IPS-18a (cell line): ENCODE measurements around the gene TLE6.
A peak's percentile ranks its signal among the peaks of the same experiment; 100 is the strongest.
"Not testable (repeated sequence)": the region's sequence is repeated elsewhere in the genome, so short reads cannot be mapped to it uniquely, and the experiment has no call there.

Experiments
- H3K27ac ChIP-seq: one replicate; pipeline ENCODE4 v1.5.1; 2013; ENCODE audit warnings: low read length
- H3K27me3 ChIP-seq: one replicate; pipeline ENCODE4 v1.6.1; 2013; ENCODE audit warnings: mild to moderate bottlenecking, low read length; ENCODE audit not compliant: control insufficient read depth, insufficient read depth
- H3K36me3 ChIP-seq: one replicate; pipeline ENCODE4 v1.6.1; 2013; ENCODE audit warnings: low read depth, low read length; ENCODE audit not compliant: control insufficient read depth
- H3K4me1 ChIP-seq: one replicate; pipeline ENCODE4 v1.6.1; 2013; ENCODE audit warnings: low read depth, low read length; ENCODE audit not compliant: control insufficient read depth
- H3K4me3 ChIP-seq: one replicate; pipeline ENCODE4 v1.5.1; 2013; ENCODE audit warnings: low read length
- H3K9ac ChIP-seq: one replicate; pipeline ENCODE4 v1.6.1; 2013; ENCODE audit warnings: mild to moderate bottlenecking, low read length, moderate library complexity
- H3K9me3 ChIP-seq: one replicate; pipeline ENCODE4 v1.6.1; 2013; ENCODE audit warnings: low read depth, low read length; ENCODE audit not compliant: control insufficient read depth

TLE6 gene

DNA sequence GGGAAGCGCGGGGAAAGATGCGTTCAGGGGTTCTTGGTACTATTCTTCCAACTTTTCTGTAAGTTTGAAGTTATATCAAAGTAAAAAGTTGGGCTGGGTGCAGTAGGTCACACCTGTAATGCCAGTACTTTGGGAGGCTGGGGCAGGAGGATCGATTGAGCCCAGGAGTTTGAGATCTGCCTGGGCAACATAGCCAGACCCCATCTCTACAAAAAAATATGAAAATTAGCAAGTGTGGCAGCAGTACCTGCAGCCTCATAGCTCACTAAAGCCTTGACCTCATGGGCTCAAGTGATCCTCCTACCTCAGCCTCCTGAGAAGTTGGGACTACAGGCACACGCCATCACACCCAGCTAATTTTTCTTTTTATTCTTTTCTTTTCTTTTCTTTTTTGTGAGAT lies 20.2 kb upstream of the TLE6 start:
- Histone ChIP-seq H3K9ac (no peak overlapping the region), H3K4me1 (no peaks in the 10 kb centered on the region), H3K4me3 (no peak overlapping the region), H3K36me3 (no peaks in the 10 kb centered on the region), H3K9me3 (no peaks in the 10 kb centered on the region), H3K27ac (no peak overlapping the region), H3K27me3 (no peaks in the 10 kb centered on the region)

DNA sequence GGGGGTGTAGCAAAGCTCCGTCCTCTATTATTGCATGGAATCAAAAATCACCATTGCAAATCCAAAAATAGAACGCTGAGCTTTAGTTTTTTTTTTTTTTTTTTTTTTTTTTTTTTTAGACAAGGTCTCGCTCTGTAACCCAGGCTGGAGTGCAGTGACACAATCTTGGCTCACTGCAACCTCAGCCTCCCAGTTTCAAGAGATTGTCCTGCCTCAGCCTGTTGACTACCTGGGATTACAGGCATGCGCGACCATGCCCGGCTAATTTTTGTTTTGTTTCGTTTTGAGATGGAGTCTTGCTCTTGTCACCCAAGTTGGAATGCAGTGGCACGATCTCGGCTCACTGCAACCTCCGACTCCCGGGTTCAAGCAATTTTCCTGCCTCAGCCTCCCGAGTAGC lies 17.2 kb upstream of the TLE6 start:
- H3K27ac ChIP-seq, result no peak overlapping the region
- no peaks in the 10 kb centered on the region for H3K4me1 ChIP-seq
- no peaks in the 10 kb centered on the region for H3K27me3 ChIP-seq
- H3K36me3 ChIP-seq, result no peaks in the 10 kb centered on the region
- no peak overlapping the region for H3K4me3 ChIP-seq
- no peak overlapping the region for H3K9ac ChIP-seq
- H3K9me3 ChIP-seq, result no peaks in the 10 kb centered on the region

GRCh38 chr19:2962018-2962670 lies 15.2 kb upstream of the TLE6 start:
- Histone ChIP-seq H3K27me3 (no peaks in the 10 kb centered on the region), H3K4me1 (no peaks in the 10 kb centered on the region), H3K36me3 (no peaks in the 10 kb centered on the region), H3K9ac (no peak overlapping the region), H3K27ac (no peak overlapping the region), H3K4me3 (no peak overlapping the region), H3K9me3 (no peaks in the 10 kb centered on the region)

GRCh38 chr19:2963122-2963521 lies 14.2 kb upstream of the TLE6 start:
- Histone ChIP-seq H3K27me3 (no peaks in the 10 kb centered on the region), H3K36me3 (no peaks in the 10 kb centered on the region), H3K4me3 (no peak overlapping the region), H3K9ac (no peak overlapping the region), H3K27ac (no peak overlapping the region), H3K9me3 (no peaks in the 10 kb centered on the region), H3K4me1 (no peaks in the 10 kb centered on the region)

DNA sequence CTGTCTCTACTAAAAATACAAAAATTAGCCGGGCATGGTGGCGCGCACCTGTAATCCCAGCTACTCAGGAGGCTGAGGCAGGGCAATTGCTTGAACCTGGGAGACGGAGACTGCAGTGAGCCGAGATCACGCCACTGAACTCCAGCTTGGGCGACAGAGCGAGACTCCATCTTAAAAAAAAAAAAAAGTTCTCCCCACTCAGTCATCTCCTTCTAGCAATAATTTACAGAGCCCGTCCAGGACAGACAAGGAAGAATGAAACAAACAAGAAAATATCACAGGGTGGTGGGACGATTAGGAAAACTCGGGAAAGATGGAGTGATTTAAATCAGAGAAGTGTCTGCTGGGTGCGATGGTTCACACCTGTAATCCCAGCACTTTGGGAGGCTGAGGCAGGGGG lies 13.7 kb upstream of the TLE6 start:
- H3K9me3 ChIP-seq, H3K4me3 ChIP-seq, H3K4me1 ChIP-seq: not testable (repeated sequence)

GRCh38 chr19:2964874-2965273 lies 12.5 kb upstream of the TLE6 start:
- no peak overlapping the region for H3K4me3 ChIP-seq
- H3K9ac ChIP-seq, result no peak overlapping the region
- H3K9me3 ChIP-seq, result no peaks in the 10 kb centered on the region
- H3K27ac ChIP-seq, result no peak overlapping the region
- H3K36me3 ChIP-seq, result no peaks in the 10 kb centered on the region
- no peaks in the 10 kb centered on the region for H3K4me1 ChIP-seq
- no peaks in the 10 kb centered on the region for H3K27me3 ChIP-seq

More for the DNA sequence above, 13.7 kb upstream of the TLE6 start:
- H3K27ac ChIP-seq, H3K36me3 ChIP-seq, H3K9ac ChIP-seq, H3K27me3 ChIP-seq: not testable (repeated sequence)

- no peaks in the 10 kb centered on the region for H3K9me3 ChIP-seq
- no peaks in the 10 kb centered on the region for H3K36me3 ChIP-seq
- no peak overlapping the region for H3K27ac ChIP-seq
- no peaks in the 10 kb centered on the region for H3K27me3 ChIP-seq
- no peak overlapping the region for H3K9ac ChIP-seq
- H3K4me1 ChIP-seq, result peaks cover 3% of the 10 kb centered on the region
- H3K4me3 ChIP-seq, result no peak overlapping the region
Observed at GRCh38 chr19:2967972-2968371, 9.4 kb upstream of the TLE6 start.

DNA sequence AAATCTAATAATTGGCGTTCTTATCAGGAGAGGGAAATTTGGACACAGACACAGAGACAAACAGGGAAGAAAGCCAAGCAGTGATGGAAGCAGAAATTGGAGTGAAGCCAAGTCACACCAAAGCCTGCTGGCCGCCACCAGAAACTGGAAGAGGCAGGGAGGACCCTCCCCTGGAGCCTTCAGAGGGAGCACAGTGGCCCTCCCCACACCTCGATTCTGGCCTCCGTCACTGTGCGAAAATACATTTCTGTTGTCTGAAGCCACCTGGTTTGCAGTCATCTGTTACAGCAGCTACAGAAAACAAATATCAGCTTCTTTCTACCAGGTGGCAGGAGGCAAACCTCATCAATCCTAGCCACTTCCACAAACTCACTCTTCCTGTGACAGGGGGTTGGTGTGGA lies 8.3 kb upstream of the TLE6 start:
- Histone ChIP-seq H3K36me3 (no peaks in the 10 kb centered on the region), H3K27ac (no peak overlapping the region), H3K4me3 (no peak overlapping the region), H3K9me3 (no peaks in the 10 kb centered on the region), H3K9ac (no peak overlapping the region), H3K4me1 (peaks cover 3% of the 10 kb centered on the region), H3K27me3 (peaks cover under 1% of the 10 kb centered on the region)

DNA sequence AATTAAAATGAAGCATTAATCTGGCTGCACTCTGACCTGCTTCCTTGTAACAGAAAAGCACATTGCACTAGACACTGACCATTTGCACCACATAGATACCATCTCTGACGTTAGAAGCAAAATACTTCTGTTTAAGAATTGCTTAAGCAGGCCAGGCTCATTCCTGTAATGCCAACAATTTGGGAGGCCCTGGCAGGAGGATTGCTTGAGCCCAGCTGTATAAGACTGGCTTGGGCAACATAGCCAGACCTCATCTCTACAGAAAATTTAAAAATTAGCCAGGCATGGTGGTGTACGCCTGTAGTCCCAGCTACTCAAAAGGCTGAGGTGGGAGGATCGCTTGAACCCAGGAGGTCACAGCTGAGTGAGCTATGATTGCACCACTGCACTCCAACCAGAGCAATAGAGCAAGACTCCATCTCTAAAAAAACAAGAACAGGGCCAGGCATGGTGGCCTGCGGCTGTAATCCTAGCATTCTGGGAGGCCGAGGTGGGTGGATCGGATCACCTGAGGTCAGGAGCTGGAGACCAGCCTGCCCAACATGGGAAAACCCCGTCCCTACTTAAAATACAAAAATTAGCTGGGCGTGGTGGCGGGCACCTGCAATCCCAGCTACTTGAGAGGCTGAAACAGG lies 7.0 kb upstream of the TLE6 start:
- H3K9me3 ChIP-seq, result no peaks in the 10 kb centered on the region
- H3K27me3 ChIP-seq, result peaks cover 11% of the 10 kb centered on the region
- no peak overlapping the region for H3K9ac ChIP-seq
- H3K36me3 ChIP-seq, result no peaks in the 10 kb centered on the region
- peaks cover 3% of the 10 kb centered on the region for H3K4me1 ChIP-seq
- no peak overlapping the region for H3K27ac ChIP-seq
- H3K4me3 ChIP-seq, result no peak overlapping the region

DNA sequence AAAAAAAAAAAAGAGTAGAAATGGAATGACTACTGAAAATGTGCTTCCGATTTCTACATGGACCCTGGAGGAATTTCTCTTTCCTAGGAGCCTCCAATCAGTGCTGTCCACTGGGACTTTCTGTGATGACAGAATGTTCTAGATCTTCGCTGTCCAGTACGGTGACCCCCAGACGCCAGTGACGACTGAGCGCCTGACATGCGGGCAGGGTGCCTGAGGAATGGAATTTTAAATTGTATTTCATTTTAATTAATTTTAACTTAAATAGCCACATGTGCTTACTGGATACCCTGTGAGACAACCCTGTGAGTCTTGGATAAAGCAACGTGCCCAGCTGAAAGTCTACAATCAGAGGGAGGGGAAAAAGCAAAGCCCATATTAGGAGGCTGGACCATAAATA lies 4.1 kb upstream of the TLE6 start:
- H3K9ac ChIP-seq, result no peak overlapping the region
- H3K27ac ChIP-seq, result no peak overlapping the region
- H3K9me3 ChIP-seq, result no peaks in the 10 kb centered on the region
- H3K36me3 ChIP-seq, result no peaks in the 10 kb centered on the region
- H3K4me1 ChIP-seq, result peaks cover 13% of the 10 kb centered on the region
- peaks cover 36% of the 10 kb centered on the region for H3K27me3 ChIP-seq
- no peak overlapping the region for H3K4me3 ChIP-seq

DNA sequence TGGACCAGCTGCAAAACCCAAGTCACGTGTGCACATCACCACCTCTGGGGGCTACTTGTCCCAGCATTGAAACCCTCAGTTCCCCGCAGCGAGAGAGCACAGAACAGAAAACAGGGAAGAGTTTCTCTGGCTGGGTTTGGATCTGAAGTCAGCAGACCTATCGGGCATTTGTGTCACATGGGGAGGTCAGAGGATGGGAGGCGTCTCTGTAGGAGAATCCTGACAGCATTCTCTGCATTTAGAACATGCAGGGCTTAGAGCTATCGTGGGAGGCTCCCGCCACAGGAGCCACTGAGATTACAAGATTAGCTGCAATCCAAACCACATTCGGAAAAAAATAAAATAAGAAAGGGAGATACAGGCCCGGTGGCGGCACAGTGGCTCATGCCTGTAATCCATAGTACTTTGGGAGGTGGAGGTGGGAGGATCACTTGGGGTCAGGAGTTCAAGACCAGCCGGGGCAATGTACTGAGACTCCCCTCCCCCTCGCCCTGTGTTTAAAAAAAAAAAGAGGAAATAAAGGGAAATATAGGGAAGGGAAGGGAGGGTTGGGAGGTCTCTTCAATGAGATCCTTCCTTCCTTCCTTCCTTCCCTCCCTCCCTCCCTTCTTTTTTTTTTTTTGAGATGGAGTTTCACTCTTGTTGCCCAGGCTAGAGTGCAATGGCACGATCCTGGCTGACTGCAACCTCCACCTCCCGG lies 2.9 kb upstream of the TLE6 start:
- Histone ChIP-seq H3K27ac (no peak overlapping the region), H3K4me1 (peaks cover 13% of the 10 kb centered on the region), H3K4me3 (no peak overlapping the region), H3K36me3 (no peaks in the 10 kb centered on the region), H3K9me3 (no peaks in the 10 kb centered on the region), H3K9ac (no peak overlapping the region), H3K27me3 (peaks cover 44% of the 10 kb centered on the region)

DNA sequence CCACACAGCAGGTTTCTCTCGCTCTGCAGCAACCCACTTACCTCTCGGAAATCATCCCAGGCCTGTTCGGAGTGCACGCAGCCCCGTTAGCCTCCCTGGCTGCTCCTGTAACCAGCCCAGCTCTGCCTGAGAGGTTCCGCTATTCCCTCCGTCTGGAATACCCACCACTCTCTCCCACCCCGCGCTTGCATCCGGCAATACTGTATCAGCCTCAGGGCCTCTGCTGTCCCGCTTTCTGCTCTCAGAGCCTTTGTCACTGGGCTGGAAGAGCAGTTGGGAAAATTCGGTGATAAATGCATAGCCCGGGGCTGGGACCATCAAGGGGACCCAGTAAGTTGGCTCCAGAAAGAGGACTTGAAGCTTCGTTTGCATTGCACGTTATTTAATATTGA lies 759 bp upstream of the TLE6 start:
- Histone ChIP-seq H3K27ac (no peak overlapping the region), H3K9ac (no peak overlapping the region), H3K27me3 (peaks cover 55% of the 10 kb centered on the region), H3K9me3 (no peaks in the 10 kb centered on the region), H3K4me1 (peaks cover 13% of the 10 kb centered on the region), H3K36me3 (no peaks in the 10 kb centered on the region), H3K4me3 (peak overlapping the region; percentile 54)
